Measurements from ENCODE around the gene SKIC2.

The SKIC2 gene

GRCh38 chr6:31945507-31946369, 13.2 kb upstream of the SKIC2 start, which contains the start of gene CFB:
CFB (plus strand) TSS chr6:31946095; CDS start chr6:31946222, 127 bp downstream.
- no peak for DNase-seq (ENCODE audit: low read depth in 2 of 2)

- no peak for DNase-seq (ENCODE audit: low read depth in 2 of 2)
Observed at GRCh38 chr6:31946370-31946885, 12.5 kb upstream of the SKIC2 start.

GRCh38 chr6:31947070-31947675, 11.8 kb upstream of the SKIC2 start:
- no peak for DNase-seq (ENCODE audit: low read depth in 2 of 2)

GRCh38 chr6:31947864-31948263, 11.1 kb upstream of the SKIC2 start:
- DNase-seq (ENCODE audit: low read depth in 2 of 2): no peak

GRCh38 chr6:31948306-31948705, 10.7 kb upstream of the SKIC2 start:
- DNase-seq (ENCODE audit: low read depth in 2 of 2): no peak

- no peak for DNase-seq (ENCODE audit: low read depth in 2 of 2)
Observed at GRCh38 chr6:31948753-31949413, 10.1 kb upstream of the SKIC2 start.

GRCh38 chr6:31949926-31950548, 8.9 kb upstream of the SKIC2 start:
- DNase-seq (ENCODE audit: low read depth in 2 of 2): no peak

GRCh38 chr6:31952140-31952805, 6.7 kb upstream of the SKIC2 start:
- no peak for DNase-seq (ENCODE audit: low read depth in 2 of 2)

- no peak for DNase-seq (ENCODE audit: low read depth in 2 of 2)
Observed at GRCh38 chr6:31952890-31953289, 6.1 kb upstream of the SKIC2 start.

GRCh38 chr6:31954511-31954910, 4.5 kb upstream of the SKIC2 start:
- DNase-seq (ENCODE audit: low read depth in 2 of 2): no peak

GRCh38 chr6:31956796-31957195, 2.2 kb upstream of the SKIC2 start:
- DNase-seq (ENCODE audit: low read depth in 2 of 2): no peak

- no peak for DNase-seq (ENCODE audit: low read depth in 2 of 2)
Observed at GRCh38 chr6:31958412-31958740, 599 bp upstream of the SKIC2 start.

- DNase-seq (ENCODE audit: low read depth in 2 of 2): no peak
Observed at GRCh38 chr6:31961616-31962015, 2.6 kb downstream of the SKIC2 start.

- no peak for DNase-seq (ENCODE audit: low read depth in 2 of 2)
Observed at GRCh38 chr6:31963921-31964320, 4.9 kb downstream of the SKIC2 start.

- no peak for DNase-seq (ENCODE audit: low read depth in 2 of 2)
Observed at GRCh38 chr6:31965700-31966099, 6.7 kb downstream of the SKIC2 start.

GRCh38 chr6:31966506-31966905, 7.5 kb downstream of the SKIC2 start:
- no peak for DNase-seq (ENCODE audit: low read depth in 2 of 2)

GRCh38 chr6:31966997-31967925, 8.3 kb downstream of the SKIC2 start:
- no peak for DNase-seq (ENCODE audit: low read depth in 2 of 2)

- no peak for DNase-seq (ENCODE audit: low read depth in 2 of 2)
Observed at GRCh38 chr6:31967926-31968320, 8.9 kb downstream of the SKIC2 start.

- no peak for DNase-seq (ENCODE audit: low read depth in 2 of 2)
Observed at GRCh38 chr6:31968326-31968725, 9.4 kb downstream of the SKIC2 start.
